NCI-H1417 (cell line): ENCODE measurements around the gene MYEF2.

Experiments used
- DNase-seq, 3 experiments: peaks; one replicate each; lab custom pipeline; 2025; lab: John Stamatoyannopoulos, UW

MYEF2 gene

GRCh38 chr15:48086576-48086975 is 91.5 kb downstream of the MYEF2 start:
- no peak for DNase-seq

- DNase-seq, result no peak
Measured at GRCh38 chr15:48086133-48086532, 92.0 kb downstream of the MYEF2 start.

GRCh38 chr15:48085591-48085930 is 92.5 kb downstream of the MYEF2 start:
- peak in 1 of 3 experiments; percentile 11 for DNase-seq

- DNase-seq, result peak; percentile 5 to 64 (median 47)
Measured at GRCh38 chr15:48084759-48085590, 93.1 kb downstream of the MYEF2 start.
